Activated naive CD4-positive, alpha-beta T cell treated with anti-CD3 and anti-CD28 coated beads, Interleukin-2, amount 50 U/mL, for 16 hours (primary cell): ENCODE results near the gene SLAIN2.
"Not testable (repeated sequence)": the region's sequence is repeated elsewhere in the genome, so short reads cannot be mapped to it uniquely, and the experiment has no call there.

Experiments
- DNase-seq: peaks from one replicate; pipeline ENCODE4 v3.0.0-alpha.2; 2020

The SLAIN2 gene

GRCh38 chr4:48340965-48341775 is at the start of gene SLAIN2:
Gene SLAIN2, plus strand, starts transcription at chr4:48341529. Its CDS starts 211 bp downstream, at chr4:48341740.
- peak; percentile 95 for DNase-seq

- not testable (repeated sequence) for DNase-seq
These were observed 49.0 kb upstream of the SLAIN2 start for GRCh38 chr4:48292218-48292790.

GRCh38 chr4:48295116-48295515 is 46.2 kb upstream of the SLAIN2 start:
- DNase-seq = no peak

GRCh38 chr4:48296365-48296764 is 45.0 kb upstream of the SLAIN2 start:
- DNase-seq = no peak

GRCh38 chr4:48297256-48297846 is 44.0 kb upstream of the SLAIN2 start:
- DNase-seq = no peak

GRCh38 chr4:48299560-48299959 is 41.8 kb upstream of the SLAIN2 start:
- no peak for DNase-seq

GRCh38 chr4:48300004-48300403 is 41.3 kb upstream of the SLAIN2 start:
- no peak for DNase-seq

- DNase-seq = no peak
These were observed 35.8 kb upstream of the SLAIN2 start for GRCh38 chr4:48305508-48305907.

GRCh38 chr4:48307528-48307927 is 33.8 kb upstream of the SLAIN2 start:
- no peak for DNase-seq

- DNase-seq = no peak
These were observed 32.4 kb upstream of the SLAIN2 start for GRCh38 chr4:48308901-48309300.

- no peak for DNase-seq
These were observed 29.4 kb upstream of the SLAIN2 start for GRCh38 chr4:48311896-48312295.

GRCh38 chr4:48314746-48315145 is 26.6 kb upstream of the SLAIN2 start:
- not testable (repeated sequence) for DNase-seq

- no peak for DNase-seq
These were observed 25.4 kb upstream of the SLAIN2 start for GRCh38 chr4:48315728-48316630.

- DNase-seq = no peak
These were observed 20.0 kb upstream of the SLAIN2 start for GRCh38 chr4:48321312-48321711.

GRCh38 chr4:48322063-48322462 is 19.3 kb upstream of the SLAIN2 start:
- DNase-seq = no peak

- no peak for DNase-seq
These were observed 17.0 kb upstream of the SLAIN2 start for GRCh38 chr4:48324281-48324680.

- DNase-seq = no peak
These were observed 12.1 kb upstream of the SLAIN2 start for GRCh38 chr4:48329193-48329592.

GRCh38 chr4:48329976-48330375 is 11.4 kb upstream of the SLAIN2 start:
- DNase-seq = no peak

GRCh38 chr4:48331577-48332330 is 9.6 kb upstream of the SLAIN2 start:
- no peak for DNase-seq

GRCh38 chr4:48332661-48333060 is 8.7 kb upstream of the SLAIN2 start:
- no peak for DNase-seq

- no peak for DNase-seq
These were observed 7.7 kb upstream of the SLAIN2 start for GRCh38 chr4:48333587-48333986.

GRCh38 chr4:48334236-48334635 is 7.1 kb upstream of the SLAIN2 start:
- DNase-seq = no peak
